HG02973 (cell line): ENCODE measurements around the gene ZNF683.
"Not testable (repeated sequence)": the region's sequence is repeated elsewhere in the genome, so short reads cannot be mapped to it uniquely, and the experiment has no call there.

Source experiments
- ATAC-seq: cut with Tn5 transposase; IDR thresholded peaks from one replicate; pipeline ENCODE4 v1.9.1; 2021; ENCODE audit warnings: moderate library complexity; ENCODE audit not compliant: unreplicated experiment

The ZNF683 gene

DNA sequence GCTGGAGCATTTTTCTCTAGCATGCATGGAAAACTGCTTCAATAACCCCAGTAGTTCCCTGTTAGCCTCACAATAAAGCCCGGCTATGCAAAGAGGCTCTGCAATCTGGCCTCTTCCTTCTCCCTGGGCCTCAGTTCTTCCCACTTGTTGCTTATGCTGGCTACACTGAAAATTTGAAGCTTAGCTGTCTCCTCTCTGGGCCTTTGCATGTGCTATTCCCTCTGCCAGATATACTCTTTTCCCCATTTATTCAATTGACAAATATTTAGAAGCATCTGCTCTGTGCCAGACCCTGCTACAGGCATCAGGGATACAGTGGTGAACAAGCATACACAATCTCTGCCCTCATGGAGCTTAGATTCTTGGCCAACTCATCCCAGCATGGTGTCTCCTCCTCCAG, 33.9 kb downstream of the ZNF683 start:
- no peak for ATAC-seq

DNA sequence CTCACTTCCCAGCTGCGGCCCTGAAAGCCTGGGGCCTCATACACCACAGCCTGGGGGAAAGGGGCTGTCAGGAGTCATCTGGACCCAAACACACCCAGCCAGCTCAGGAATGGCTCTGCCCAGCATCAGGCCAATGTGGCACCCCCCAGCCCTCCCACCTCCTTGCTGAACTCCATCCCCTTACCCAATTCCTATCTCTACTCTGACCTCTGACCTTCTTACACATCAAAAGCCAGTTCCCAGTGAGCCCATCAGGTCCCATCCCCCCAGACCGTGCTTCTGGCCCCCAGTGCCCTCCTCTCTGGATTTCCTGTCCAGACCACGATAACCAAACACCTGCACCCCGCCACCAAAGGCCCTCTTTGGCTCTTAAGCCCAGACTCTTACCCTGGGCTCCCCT, 34.9 kb downstream of the ZNF683 start:
- ATAC-seq, result no peak

DNA sequence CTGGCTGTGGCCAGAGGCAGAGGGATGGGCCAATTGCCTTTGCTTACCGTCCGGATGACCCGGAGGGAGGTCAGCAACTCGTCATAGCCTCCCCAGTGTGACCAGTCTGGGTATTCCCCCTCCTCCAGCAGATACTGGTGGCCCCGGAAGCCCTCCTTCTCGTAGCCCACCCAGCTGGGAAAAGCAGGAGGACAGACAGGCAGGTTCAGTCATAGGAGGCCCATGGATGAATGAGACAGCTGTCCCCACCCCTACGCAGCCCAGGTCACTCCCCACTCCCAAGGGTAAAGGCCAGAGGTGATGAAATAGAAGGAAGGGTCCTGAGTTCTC, 35.4 kb downstream of the ZNF683 start:
- no peak for ATAC-seq

DNA sequence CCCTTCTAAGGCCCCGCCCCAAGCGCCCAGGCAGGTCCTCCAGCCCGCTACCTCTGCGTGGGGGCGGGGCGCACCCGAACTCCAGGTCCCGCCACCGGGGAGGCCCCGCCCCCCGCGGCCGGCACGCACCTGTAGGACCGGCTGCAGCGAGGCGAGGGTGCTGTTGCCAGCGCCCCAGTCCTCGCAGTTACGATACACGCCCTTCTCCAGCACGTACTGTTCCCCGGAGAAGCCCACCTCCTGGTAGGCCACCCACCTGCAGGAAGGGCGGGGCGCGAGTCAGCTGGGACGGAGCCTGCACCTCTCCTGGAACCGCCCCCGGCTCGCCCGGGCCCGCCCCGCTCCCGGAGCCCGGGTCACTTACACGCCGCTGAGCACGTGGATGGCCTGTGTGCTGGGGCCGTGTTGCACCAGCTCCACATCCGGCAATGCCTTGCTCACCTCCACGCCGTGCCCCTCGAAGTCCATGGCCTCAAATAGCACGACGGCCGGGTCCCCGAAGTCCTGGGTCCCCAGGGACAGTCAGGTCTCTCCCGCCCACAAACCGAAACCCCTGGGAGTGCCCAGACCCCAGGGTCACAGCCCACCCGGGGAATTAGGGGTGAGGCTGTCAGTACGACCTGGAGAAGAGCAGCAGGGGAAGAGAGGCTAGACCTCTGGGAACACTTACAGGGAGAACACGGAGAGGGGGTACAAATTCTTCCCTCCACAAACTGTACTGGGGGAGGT, 35.9 kb downstream of the ZNF683 start:
- ATAC-seq, result peak; percentile 44

DNA sequence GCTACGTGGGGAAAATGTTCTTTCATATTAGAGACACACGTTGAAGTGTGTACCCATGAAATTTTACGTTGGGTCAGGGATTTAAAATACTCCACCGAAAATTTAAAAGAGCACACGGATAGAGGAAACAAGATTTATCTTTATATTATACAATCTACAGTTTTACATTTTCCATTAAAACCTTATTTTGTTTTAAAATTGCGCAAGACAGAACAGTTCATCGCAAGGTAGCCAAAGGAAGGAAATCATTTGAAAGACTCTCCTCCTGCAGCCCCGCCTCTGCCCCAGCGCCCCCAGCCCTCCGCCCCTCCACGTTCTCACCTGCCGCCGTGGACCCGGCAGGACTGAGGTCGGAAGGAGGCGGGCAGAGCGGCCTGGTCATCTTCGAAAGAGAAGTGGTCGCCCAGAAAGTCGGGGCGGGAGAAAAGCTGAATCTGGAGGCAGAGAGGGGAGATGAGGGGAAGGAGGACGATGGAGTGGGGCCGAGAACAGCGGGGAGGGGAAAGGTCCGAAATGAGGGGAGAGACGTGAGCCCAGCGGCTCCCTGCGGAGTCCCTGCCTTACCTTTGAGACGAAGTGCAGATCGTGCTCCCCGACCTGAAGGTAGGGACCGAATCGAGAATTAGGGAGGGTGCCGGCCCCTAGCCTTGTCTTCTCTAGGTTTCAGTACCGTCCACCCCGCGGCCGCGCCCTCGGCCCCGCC, 36.6 kb downstream of the ZNF683 start:
- ATAC-seq, result peak; percentile 55

DNA sequence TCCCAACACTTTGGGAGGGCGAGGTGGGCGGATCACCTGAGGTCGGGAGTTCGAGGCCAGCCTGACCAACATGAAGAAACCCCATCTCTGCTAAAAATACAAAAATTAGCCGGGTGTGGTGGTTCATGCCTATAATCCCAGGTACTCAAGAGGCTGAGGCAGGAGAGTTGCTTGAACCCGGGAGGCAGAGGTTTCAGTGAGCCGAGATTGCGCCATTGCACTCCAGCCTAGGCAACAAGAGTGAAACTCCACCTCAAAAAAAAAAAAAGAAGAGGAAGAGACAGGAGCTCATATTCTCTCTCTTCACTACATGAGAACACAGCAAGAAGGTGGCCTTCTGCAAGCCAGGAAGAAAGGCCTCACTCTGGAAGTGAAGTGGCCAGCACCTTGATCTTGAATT, 39.2 kb downstream of the ZNF683 start:
- not testable (repeated sequence) for ATAC-seq

DNA sequence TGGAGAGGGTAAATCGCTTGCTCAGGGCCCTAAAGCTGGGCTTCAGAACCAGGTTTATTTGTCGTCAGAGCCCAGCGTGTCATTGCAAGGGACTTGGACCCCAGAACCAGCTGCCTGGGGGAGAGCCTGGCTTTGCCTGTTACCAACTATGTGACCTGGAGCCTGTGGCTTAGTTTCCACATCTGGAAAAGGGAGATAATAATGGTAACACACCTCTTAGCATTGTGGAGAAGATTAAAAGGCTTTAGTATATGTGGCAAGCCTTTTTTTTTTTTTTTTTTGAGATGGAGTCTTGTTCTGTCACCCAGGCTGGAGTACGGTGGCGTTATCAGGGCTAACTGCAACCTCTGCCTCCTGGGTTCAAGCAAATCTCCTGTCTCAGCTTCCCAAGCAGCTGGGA, 42.3 kb downstream of the ZNF683 start:
- no peak for ATAC-seq

DNA sequence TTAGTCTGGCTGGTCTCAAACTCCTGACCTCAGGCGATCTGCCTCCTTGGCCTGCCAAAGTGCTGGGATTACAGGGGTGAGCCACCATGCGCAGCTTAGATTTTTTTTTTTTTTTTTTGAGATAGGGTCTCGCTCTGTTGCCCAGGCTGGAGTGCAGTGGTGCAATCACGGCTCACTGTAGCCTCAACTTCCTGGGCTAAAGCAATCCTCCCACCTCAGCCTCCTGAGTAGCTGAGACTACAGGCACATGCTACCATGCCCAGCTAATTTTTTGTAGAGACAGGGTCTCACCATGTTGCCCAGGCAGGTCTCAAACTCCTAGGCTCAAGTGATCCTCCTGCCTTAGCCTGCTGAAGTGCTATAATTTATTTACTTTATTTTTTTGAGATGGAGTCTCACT, 43.2 kb downstream of the ZNF683 start:
- not testable (repeated sequence) for ATAC-seq

DNA sequence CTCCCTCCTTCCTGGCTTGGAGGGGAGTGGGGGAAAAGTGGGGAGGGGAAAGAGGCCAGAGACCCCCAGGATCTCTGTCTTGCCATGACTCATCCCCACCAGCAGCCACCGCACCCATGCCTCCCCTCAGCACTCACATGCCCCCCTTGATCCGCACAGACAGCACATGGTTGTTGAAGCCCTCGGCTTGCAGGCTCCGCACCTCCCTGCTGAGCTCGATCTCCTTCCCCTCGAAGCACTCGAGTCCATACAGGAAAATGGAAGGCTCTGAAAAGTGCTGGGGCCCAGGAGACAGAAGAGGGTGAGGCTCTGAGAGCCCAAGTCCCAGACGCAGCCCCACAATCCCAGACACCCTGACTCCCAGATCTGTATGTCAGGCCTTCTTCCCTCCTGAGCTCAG, 44.0 kb downstream of the ZNF683 start:
- ATAC-seq, result no peak

DNA sequence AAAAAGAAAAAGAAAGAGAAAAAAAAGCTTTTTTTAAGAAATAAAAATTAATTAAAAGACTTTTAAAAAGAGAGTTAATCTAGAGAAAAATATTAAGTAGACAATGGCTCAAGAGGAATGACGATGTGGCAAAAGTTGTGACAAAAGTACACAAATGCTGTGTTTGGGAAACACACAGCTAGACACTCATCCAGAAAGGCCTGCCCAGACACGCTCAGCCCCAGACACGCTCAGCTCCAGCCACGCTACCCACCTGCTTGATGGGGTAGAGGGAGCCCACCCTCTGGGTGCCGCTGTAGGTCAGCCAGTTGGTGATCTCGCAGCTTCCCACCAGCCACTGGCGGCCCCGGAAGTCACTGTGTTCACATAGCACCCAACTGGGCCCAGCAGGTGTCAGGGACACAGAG, 44.6 kb downstream of the ZNF683 start:
- no peak for ATAC-seq

DNA sequence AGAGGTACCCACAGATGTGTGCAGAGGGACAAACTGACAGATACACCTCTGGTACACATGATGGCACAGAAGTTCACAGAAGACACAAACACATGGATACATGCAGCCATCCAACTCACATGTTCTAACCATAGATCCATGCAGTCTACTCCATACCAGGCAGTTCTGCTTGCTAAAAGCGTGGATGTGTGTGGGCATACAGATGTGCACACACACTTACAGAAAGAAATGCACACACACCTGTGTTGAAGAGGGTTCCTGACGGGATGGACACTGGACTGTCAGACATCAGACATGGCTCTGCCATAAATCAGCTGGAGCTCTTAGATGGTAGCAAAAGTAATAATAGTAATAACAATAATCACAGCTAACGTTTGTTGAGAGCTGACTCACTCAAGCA, 48.0 kb downstream of the ZNF683 start:
- no peak for ATAC-seq

DNA sequence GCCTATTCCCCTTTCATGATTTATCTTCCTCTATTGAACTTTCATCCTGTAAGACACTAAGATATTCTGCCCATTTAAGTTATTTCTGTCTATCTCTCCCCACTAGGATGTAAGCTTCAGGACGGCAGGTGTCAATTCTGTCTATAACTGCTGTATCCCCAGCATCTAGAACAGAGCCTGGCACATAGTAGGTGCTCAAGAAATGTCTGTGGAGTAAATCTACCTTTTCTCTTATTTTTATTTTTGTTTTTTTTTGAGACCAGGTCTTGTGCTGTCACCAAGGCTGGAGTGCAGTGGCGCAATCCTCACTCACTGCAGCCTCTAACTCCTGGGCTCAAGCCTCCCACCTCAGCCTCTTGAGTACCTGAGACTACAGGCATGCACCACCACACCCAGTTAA, 49.2 kb downstream of the ZNF683 start:
- ATAC-seq, result no peak

DNA sequence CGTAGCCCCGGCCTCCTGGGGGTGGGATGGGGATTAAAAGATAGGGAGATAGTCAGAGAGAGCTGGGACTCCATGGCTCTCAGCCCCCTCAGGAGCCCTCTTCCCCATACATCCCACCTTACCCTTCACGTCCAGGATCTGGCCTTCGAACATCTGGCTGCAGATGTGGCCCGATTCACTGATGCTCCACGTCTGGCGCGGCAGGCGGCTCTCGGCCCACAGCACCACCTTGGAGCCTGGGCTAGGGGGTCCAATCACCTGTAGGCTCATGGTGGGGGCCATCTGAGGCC, 50.6 kb downstream of the ZNF683 start:
- no peak for ATAC-seq

DNA sequence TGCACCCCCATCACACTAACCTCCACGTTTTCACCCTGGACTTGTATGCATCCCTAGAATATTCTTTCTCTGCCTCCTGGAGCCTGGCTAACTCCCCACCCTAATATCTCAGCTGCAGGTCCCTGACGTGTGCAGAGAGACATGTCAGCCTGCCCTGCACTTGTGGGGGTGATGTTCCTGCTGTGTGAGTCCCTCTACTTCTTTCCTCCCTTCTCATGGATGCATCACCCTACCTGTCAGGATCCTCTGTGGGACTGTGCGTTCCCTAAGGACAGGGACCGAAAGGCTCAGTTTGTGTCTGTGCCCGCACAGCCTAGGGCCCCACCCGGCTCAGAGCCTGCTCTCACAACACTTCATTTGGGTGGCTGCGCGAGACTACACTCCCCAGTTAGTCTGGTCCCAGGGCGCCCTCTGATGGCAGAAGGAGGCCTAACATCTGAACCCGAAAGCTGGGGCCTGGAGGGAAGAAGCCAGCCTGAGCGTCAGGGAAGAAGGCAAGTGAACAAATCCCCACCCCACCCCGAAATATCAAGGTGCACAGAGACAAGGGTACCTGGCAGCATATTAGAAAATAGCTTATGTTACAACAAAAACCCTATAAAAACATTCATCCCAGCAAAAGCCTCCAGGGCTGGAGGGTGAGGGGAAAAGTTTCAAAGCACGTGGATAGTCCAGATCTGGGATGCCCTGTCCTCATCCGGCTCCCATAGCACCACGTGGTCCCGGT, 51.1 kb downstream of the ZNF683 start:
- peak; percentile 31 for ATAC-seq

DNA sequence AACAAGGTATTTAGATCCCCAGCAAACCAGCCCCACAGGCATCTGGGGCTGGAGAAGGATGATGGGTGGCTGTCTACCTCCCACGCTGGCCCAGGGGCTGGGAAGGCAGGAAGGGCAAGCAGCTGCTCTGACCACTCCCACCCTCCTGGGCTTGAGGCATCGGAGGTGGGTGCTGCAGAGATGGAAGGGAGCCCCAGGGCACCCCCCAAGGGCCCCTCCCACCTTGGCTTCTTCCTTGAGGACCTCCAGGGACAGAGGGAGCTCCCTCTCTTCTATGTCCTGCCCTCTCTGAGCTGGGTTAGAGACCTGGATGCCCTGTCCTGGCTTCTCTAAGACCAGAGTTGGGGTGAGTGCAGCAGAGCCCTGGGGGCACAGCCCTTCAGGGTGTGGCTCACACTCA, 51.7 kb downstream of the ZNF683 start:
- no peak for ATAC-seq

DNA sequence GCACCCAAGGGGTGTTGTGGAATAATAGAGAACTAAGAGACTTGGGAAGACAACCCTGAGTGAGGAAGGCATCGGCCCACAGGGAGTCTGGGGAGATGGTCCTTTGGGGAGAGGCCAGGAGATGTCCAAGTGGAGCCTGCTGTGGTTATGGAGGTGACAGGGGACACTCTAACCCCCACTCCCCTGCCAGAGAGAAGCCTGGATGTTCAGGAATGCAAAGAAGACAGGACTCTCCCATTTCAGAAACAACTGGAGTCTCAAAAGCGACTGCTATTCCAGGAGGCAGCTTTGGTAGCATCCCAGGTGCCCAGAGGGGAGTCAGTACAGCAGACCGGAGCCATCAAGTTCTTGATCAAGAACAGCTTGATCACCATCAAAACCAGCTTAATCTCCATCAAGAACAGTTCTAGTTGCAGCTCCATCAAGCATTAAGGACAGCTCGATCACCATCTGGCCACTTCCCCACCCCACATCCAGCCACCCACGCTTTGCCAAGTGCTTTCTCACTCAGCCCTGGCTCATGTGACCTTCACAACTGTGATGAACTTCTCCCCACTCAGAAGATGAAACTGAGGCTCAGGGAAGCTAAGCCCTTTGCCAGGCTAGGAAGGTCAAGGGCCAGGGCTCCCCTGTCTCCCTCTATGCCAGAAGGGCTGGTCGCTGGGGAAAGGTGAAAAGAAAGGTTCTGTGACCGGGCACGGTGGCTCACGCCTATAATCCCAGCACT, 54.0 kb downstream of the ZNF683 start:
- ATAC-seq, result no peak

DNA sequence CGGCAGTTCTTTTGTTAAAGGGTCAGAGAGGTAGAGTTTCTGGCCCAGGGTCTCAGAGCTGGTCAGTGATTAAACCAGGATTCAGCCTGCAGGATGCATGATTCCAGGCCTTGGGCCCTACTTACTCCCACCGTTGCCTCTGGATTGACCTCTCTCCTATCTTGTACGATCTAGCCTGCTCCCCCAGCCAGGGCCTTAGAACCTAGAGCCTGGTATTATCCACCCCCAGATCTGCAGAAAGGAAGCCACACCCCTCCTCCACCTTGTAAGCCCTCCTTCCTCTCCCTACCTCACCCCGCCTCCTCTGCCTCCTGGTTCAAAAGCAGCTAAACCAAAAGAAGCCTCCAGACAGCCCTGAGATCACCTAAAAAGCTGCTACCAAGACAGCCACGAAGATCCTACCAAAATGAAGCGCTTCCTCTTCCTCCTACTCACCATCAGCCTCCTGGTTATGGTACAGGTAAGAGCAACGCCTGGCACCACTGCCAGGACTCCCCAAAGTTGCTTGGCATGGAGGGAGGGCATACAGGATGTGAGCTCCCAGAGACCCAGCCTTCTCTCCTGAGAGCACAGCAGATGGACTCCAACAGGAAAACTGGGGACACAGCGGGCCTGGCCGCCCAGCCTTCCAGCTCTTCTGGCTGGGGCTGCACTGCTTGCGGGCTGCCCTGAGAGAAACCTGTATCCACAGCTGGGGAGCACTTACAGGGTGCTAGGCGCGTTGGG, 54.8 kb downstream of the ZNF683 start, which contains the start of gene CD52:
CD52 (plus strand) TSS at position 347 of the 726 bp plus-strand sequence; CDS start at position 407, 60 bp downstream.
- ATAC-seq, result no peak

DNA sequence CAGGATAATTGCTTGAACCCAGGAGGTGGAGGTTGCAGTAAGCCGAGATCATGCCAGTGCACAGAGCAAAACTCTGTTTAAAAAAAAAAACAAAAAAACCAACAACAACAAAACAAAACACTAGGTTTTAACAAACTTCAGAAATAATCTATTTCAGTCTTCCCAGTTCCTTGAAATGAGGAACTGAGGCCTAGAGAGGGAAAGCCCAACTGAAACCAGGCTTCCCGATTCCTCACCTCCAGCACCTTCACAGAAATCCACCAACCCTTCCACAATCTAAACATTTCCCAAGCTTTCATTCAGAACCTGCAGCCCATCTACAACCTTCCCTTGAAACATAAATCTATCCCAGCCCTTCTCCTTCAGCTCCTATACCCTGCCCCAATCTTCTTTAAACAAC, 55.4 kb downstream of the ZNF683 start:
- ATAC-seq, result no peak

DNA sequence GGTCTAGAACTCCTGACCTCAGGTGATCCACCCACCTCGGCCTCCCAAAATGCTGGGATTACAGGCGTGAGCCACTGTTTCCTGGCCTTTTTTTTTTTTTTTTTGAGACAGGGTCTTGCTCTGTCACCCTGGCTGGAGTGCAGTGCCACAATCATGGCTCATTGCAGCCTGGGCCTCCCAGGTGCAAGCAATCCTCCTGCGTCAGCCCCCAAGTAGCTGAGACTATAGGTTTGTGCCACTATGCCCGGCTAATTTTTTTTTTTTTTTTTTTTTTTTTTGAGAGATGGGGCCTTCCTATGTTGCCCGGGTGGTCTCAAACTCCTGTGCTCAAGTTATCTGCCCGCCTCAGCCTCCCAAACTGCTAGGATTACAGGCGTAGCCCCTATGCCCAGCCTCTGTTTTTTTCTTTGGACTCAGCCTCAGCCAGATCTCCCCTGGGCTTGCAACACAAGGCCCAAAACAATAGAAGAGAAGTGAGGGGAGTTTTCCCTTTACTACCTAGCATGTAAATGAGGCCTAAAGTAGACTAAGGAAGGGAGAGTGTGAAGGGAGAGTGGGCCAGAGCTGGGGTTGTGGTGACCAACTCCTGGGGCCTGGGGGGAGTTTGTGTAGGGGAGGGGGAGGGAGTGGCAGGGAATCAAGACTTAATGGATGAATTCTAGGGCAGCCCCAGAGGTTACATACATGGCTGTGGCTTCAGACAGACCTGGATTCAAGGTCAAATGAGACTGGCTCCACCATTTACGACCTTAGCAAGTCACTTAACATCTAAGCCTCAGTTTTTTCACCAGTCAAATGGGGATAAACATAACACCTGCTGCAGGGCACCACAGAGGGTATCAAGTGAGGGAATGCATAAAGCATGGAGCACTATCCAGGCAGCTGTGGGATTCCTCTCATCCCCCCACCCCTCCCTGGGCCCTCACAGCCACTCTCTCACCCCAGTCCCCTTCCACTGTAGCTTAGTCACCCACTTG, 56.4 kb downstream of the ZNF683 start:
- no peak for ATAC-seq

DNA sequence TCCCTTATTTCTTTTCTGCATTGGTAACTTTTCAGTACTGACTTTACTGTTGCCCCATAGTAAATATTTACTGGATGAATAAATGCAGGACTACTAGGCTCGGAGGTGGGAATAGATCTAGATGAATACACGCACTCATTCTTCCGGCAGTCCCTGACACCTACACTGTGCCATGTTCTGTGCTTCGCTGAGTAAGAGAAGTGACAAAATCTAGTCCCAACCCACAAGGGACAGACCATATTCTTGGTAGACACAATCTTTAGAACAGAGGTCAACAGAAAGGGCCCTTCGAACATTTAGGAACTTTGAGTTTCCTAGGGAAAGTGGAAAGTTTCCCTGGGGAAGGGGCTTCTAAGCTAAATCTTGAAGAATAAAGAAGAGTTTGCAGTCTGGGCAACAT, 58.0 kb downstream of the ZNF683 start:
- ATAC-seq, result no peak
